ENCODE results near the gene CARNS1. TPM values are rescaled to one million over a fixed set of nuclear protein-coding genes. Genes with fewer than 3 reads are reported as not detected.

CARNS1 gene
- total and polyA plus RNA-seq, 2 experiments from 2014 or later: 2.4 to 7.7 TPM

GRCh38 chr11:67434395-67434881, 19.0 kb downstream of the CARNS1 start:
- no peak overlapping the region for H3K4me3 ChIP-seq
- H3K9me3 ChIP-seq (ENCODE audit: low read depth): no peaks in the 10 kb centered on the region
- TF ChIP-seq EZH2 (IDR thresholded peaks at IDR 0.05; ENCODE audit: borderline replicate concordance): no peak
- TF ChIP-seq EZH2phosphoT487 (IDR thresholded peaks at IDR 0.05; ENCODE audit: low read depth, severe bottlenecking, unreplicated experiment): no peak
- no peak for TF ChIP-seq CTCF (IDR thresholded peaks at IDR 0.05; ENCODE audit: poor library complexity)
- H3K4me1 ChIP-seq (ENCODE audit: insufficient read depth): peaks cover 4% of the 10 kb centered on the region
- no peak for DNase-seq (ENCODE audit: low spot score)
- H3K27me3 ChIP-seq: no peaks in the 10 kb centered on the region
- 93% methylated on average over 23 of the region's 23 CpGs for WGBS (ENCODE audit: low lambda C conversion rate, missing lambda C conversion rate)
- no peaks in the 10 kb centered on the region for H3K9me2 ChIP-seq (replicated peaks; ENCODE audit: insufficient read depth)
- H4K20me1 ChIP-seq (ENCODE audit: insufficient read depth, poor library complexity, severe bottlenecking): no peaks in the 10 kb centered on the region
- H2AFZ ChIP-seq: no peak overlapping the region
- no peaks in the 10 kb centered on the region for H3K36me3 ChIP-seq (replicated peaks; ENCODE audit: insufficient read depth, low read depth)
- no peak overlapping the region for H3K27ac ChIP-seq
- H3K4me2 ChIP-seq: no peak overlapping the region
- peaks cover 13% of the 10 kb centered on the region for H3K79me2 ChIP-seq

- Histone ChIP-seq H2AFZ (no peak overlapping the region), H3K27ac (no peak overlapping the region)
- 89% methylated on average over 19 of the region's 26 CpGs for WGBS (ENCODE audit: low lambda C conversion rate, missing lambda C conversion rate)
Observed at GRCh38 chr11:67435031-67435726, 19.7 kb downstream of the CARNS1 start.

GRCh38 chr11:67435727-67436458, 20.4 kb downstream of the CARNS1 start:
- no peaks in the 10 kb centered on the region for H3K4me1 ChIP-seq (ENCODE audit: insufficient read depth)
- H3K4me2 ChIP-seq: no peak overlapping the region
- no peak overlapping the region for H3K27ac ChIP-seq
- DNase-seq (ENCODE audit: low spot score): no peak
- H2AFZ ChIP-seq: no peak overlapping the region
- H3K9me2 ChIP-seq (replicated peaks; ENCODE audit: insufficient read depth): no peaks in the 10 kb centered on the region
- no peak for TF ChIP-seq EZH2 (IDR thresholded peaks at IDR 0.05; ENCODE audit: borderline replicate concordance)
- no peak for TF ChIP-seq EZH2phosphoT487 (IDR thresholded peaks at IDR 0.05; ENCODE audit: low read depth, severe bottlenecking, unreplicated experiment)
- TF ChIP-seq CTCF (IDR thresholded peaks at IDR 0.05; ENCODE audit: poor library complexity): no peak
- H4K20me1 ChIP-seq (ENCODE audit: insufficient read depth, poor library complexity, severe bottlenecking): no peaks in the 10 kb centered on the region
- 95% methylated on average over 37 of the region's 38 CpGs for WGBS (ENCODE audit: low lambda C conversion rate, missing lambda C conversion rate)
- no peaks in the 10 kb centered on the region for H3K9me3 ChIP-seq (ENCODE audit: low read depth)
- no peaks in the 10 kb centered on the region for H3K36me3 ChIP-seq (replicated peaks; ENCODE audit: insufficient read depth, low read depth)
- no peak overlapping the region for H3K4me3 ChIP-seq
- no peaks in the 10 kb centered on the region for H3K27me3 ChIP-seq
- H3K79me2 ChIP-seq: no peaks in the 10 kb centered on the region

More at GRCh38 chr11:67435031-67435726, 19.7 kb downstream of the CARNS1 start:
- no peak for DNase-seq (ENCODE audit: low spot score)
- no peaks in the 10 kb centered on the region for H3K36me3 ChIP-seq (replicated peaks; ENCODE audit: insufficient read depth, low read depth)
- no peaks in the 10 kb centered on the region for H3K27me3 ChIP-seq
- no peak for TF ChIP-seq EZH2phosphoT487 (IDR thresholded peaks at IDR 0.05; ENCODE audit: low read depth, severe bottlenecking, unreplicated experiment)
- TF ChIP-seq EZH2 (IDR thresholded peaks at IDR 0.05; ENCODE audit: borderline replicate concordance): no peak
- TF ChIP-seq CTCF (IDR thresholded peaks at IDR 0.05; ENCODE audit: poor library complexity): no peak
- H3K9me2 ChIP-seq (replicated peaks; ENCODE audit: insufficient read depth): no peaks in the 10 kb centered on the region
- peaks cover 6% of the 10 kb centered on the region for H3K79me2 ChIP-seq
- H3K4me3 ChIP-seq: no peak overlapping the region
- H4K20me1 ChIP-seq (ENCODE audit: insufficient read depth, poor library complexity, severe bottlenecking): no peaks in the 10 kb centered on the region
- no peaks in the 10 kb centered on the region for H3K9me3 ChIP-seq (ENCODE audit: low read depth)
- H3K4me1 ChIP-seq (ENCODE audit: insufficient read depth): no peaks in the 10 kb centered on the region
- H3K4me2 ChIP-seq: no peak overlapping the region

All from hepatocyte (in vitro differentiated cells).